ENCODE data around the gene LRRC27.
"Not testable (repeated sequence)": the region's sequence is repeated elsewhere in the genome, so short reads cannot be mapped to it uniquely, and the experiment has no call there.

The LRRC27 gene

DNA sequence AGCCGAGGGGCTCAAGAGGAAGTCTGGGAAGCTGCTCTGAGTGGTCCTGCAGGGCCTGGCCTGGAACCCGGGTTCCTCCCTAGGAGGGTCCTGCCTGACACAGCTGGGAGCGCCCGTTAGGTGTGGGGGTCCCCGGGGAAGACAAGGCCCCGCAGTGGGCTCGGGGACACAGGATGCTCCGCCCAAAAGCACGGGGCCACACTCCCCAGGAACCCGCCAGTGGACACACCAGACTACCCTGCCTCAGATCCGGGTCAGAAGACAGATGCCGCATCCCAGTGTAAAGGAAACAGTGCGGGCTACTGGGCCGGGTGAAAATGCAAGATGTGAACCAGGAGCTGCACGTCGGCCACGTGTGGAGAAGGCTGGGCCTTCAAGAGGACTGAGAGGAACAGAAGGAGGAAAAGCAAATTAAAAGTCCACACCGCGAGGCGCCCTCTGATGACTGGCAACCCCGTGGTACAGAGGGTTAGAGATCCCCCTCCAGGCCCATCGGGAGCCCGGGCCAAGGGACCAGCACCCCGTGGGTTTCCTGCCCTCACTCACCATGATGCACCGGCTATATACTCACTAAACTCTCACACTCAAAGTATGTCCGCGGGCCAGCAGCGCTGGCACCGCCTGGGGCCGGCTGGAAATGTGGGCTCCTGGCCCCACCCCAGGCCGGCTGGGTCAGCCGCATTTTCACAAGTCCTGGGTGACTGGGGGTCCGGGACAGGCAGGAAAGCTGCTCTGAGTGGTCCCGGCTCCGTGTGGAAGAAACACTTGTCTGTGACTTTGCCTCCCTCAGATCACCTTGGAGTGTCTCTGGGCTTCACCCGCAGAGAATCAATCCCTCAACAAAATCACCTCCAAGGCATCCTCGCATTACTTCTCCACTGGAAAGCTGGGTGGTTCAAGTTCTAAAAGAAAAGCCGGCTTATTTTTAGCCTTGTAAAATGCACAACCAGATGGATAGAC is 30.3 kb upstream of the LRRC27 start:
- DNase-seq = no peak

DNA sequence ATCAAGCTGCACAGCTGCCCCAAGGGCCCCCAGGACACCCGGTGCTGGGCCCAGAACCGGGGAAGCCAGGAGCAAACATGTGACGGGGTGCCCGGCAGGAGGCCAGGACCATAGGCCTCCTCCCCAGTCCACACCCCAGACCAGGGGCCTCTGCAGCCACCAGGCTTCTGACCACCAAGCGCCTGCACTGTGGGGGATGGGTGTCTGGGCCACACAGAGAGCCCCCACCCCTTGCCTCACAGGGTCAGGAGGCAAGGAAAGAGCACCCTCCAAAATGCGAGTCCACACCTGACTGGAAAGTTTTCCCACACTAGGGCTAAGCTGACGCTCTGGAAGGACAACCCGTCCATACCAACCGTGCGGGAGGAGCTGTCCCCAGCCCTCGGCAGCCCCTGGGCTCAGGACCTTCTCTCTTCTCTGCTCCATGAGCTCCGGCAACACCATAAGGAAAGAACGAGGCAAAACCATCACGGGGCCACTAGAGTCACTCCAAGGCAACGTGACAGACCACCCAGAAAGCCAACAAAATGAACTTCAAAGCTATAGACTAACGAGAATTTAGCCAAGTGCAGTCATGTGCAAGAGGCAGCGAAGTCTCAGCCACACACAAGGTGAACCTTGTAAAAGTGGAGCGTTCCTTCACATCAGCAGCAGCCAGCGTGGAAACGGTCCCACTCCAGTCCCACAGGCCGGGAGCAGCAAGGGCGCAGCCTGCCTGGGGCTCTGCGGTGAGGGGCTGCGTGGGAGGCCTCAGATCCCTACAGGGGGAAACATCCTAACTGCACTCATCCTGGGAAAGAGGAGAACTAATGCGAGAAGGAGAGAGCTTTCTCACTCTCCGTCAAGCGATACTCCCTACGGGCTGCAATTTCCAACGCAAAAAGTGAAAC is 29.3 kb upstream of the LRRC27 start:
- DNase-seq = no peak

DNA sequence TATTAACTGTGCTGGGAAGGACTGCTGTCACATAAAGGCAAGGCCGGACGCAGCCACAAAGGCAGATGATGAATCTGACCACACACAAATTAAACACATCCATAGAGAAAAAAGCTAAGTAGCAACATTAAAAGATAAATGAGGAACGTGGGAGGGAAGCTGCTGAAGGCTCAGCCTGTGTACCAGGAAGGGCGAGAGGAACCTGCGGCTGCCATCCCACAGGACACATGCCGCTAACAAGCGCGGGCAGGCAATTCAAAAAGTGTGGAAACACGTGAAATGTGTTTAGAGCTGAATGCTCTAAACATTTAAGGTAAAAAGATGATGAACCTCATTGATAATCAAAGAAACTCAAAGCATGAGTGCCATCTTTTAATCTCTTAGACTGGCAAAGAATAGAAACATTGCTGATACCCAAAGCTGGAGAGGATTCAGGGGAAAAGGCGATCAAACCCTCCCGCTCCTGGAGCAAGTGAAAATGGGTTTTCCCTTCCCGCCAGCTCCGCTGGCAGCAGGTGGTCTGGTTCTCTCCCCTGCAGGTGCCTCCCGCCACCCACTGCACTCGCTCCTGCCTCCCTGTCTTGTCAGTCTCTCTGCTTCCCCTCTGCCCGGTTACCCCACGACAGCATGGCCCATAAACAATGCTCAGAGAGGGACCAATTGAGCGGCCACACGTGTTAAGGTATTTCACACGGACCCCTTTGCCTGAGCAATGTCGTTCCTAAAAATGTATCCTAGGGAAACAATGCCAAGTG is 28.5 kb upstream of the LRRC27 start:
- no peak for DNase-seq

DNA sequence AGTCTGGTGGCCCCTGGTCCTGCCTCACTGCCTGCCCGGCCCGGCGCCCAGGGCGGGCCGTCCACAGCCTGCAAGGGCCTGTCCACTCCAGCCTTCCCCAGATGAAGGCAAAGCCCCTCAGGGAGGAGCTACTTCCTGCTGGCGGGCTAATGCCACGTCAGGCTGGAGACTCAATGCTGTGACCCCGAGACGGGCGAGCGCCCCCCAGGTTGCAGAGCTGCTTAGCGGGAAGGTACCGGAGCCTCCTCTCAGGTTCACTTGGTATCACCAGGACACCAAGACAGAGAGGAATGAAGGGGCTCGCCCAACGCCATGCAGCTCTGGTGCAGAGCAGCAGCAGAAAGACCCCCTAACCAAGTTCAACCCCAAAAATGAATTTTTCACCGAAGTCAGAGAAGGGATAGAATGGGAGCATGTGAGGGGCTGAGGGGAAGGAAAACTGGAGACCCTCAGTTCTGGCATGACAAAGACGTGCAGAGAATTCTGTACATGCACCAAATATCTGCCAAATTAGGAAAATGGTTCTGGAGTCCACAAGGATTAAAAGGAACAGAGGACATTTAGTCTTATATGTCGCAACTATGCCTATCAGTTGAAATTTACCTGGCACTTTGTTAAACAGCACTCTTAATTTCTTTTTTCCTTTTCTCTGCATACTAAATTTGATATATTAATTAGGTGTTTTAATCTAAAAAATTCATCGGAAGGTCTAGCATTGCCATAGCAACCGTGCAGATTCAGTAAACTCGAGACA is 27.1 kb upstream of the LRRC27 start:
- no peak for DNase-seq

DNA sequence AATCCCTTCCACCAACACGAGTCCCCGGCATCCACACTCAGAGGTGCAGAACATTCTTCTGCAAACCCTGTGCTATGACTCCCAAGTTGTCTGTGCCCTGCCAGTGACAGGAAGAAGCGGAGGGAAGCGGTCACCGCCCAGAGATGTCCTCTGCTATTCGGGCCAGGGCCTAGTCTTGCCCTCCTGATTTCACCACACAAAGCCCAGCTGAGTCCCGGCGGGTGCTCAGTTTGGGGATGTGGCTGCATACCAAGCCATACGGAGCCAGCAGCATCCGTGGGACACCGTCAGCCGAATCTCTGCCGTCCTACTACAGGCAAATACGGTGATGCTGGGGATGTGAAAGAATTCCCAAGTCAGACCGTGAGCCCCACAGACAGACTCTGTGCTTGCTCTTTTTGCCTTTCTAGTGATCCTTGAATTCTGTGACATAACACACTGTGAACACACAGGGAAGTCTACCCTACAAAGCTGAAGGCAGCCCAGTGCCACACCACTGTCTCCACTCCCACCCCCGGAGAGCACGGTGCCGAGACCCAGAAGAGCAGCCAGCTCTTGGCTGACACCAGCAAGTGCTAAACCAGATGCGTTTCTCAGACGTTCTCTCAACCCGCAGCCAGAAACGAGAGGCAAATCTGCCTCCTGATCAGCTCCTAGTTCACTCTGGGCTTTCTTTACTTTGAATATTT is 26.2 kb upstream of the LRRC27 start:
- no peak for DNase-seq

DNA sequence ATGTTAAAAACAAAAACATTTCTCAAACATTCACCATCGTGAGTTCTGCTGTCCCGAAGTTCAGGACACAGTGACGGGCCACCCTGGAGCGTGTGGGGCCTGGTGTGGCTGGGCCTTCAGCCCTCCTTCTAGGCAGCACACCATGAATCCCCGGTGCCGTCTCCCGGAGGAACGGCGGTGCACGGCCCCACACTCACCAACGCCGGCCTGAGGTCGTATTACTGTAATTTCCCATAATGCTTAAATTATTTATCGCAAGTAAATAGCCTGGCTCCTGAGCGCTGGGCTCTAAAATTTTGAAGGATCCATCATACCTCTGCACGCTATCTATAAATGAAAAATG is 25.7 kb upstream of the LRRC27 start:
- DNase-seq = no peak

DNA sequence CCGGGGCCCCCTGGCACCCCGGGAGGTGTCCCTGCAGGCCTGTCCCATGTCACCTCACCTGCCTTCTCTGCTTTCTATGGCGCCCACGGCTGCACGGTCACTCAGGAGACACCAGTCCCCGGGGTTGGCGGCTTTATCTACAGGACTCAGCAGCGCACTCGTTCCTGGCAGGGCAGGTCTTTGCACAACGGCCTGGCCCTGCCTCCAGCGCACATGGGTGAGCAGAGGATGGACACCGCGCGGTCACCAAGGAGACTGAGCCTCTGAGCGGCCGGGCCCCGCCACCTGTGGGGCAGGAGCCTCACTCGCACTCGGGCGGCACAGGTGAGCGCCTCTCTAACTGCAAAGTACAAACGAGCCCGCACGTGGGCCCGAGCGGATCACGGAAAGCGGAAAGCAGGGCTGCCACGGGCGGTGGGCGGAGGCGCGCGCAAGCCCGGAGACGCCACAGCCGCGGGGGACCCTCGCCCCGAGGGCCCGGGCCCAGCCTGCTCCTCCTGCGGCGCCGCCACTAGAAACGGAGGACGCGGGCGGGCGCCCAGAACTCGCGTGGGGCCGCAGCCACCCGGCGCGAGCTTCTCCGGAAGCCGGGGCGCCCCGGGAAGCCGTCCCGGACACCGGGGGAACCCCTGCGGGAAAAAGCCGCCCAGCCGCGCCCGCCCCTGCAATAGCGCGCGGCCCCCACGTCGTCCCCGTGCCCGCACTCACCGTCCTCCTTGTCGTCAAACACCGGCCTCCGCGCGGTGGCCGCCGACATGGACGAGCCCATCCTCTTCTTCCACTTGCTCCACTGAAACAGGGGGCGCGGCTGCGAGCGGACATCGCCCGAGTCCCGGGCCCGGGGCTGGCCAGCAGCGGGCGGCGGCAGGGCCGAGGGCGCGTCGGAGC is 24.9 kb upstream of the LRRC27 start:
- peak in 5 of 6 experiments; percentile 18 to 56 (median 53) for DNase-seq

DNA sequence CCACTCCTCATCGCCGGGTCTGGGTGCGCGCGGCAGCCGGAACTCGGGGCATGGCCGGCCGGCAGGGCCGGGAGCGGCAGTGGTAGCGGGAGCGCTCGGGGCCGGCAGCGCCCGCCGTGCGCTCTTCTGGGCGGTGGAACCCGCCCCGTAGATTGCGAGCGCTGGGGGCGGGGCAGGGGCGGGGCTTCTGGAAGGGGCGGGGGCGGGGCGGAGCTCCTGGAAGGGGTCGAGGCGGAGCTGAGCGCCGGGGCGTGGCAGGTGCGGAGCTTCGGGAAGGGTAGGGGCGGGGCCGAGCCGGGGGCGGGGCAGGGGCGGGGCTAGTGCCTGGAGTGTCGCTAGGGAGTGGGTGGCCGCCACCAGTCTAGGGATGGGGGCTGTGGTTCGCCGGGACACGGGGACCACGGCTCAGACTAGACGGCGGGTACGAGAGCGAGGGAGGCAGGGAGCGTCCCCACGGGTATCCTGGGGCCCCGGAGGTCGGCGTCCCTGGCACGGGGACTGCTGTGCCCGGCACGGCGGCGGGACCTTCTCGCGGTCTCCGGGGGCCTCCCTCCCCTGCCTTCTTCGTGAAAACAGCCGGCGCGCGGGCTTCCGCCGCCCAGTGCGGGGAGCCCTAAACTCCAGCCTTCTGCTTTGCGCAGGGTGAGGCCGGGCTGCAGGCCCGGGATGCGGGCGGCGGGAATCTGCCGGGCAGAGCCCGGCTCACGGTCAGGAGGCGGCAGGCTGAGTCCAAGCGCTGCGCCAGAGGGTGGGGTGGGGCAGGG is 24.0 kb upstream of the LRRC27 start, which contains the start of gene STK32C:
Gene STK32C, minus strand, starts transcription at position 128 of the 764 bp plus-strand sequence. Its CDS starts 117 bp downstream, at position 11.
- DNase-seq = peak; percentile 87 to 96 (median 94)

DNA sequence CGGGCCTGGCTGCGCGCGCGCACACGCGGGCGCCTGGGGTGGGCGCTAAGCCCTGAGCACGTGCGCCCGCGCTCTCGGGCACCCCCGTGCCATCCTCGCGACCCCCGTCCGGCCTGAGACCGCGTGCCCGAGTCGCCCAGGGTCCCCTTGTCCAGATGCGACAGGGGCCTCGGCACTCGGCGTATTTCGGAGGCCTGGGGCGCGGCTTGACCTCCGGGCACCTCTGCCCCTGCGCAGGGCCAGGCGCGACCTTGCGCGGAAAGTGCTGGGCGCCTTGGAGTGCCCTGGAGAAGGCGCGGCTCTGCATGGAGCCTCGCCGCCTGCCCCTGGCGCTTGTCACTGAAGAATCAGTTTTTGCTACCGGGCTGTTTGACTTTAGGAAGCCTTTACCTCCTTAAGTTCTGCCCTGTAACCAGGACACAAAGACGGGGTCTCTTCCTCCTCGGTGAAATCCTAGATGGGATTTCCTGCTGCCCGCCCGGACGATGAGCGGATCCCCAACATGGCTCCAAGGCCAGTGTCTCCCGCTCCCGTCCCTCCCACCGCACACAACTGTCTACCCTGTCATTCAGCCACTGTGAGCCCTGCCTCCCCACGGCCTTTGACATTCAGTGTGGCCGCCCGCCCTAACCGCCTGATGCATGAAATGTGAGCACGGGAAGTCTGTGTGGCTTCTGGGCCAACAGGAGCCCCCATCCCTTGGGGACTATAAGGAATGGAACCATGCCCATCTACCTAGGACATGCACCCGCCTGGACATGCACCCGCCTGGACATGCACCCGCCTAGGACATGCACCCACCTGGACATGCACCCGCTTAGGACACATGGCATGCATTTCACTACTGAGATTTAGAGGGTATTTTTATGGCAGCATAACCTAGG is 23.2 kb upstream of the LRRC27 start:
- peak in 1 of 6 experiments; percentile 49 for DNase-seq

DNA sequence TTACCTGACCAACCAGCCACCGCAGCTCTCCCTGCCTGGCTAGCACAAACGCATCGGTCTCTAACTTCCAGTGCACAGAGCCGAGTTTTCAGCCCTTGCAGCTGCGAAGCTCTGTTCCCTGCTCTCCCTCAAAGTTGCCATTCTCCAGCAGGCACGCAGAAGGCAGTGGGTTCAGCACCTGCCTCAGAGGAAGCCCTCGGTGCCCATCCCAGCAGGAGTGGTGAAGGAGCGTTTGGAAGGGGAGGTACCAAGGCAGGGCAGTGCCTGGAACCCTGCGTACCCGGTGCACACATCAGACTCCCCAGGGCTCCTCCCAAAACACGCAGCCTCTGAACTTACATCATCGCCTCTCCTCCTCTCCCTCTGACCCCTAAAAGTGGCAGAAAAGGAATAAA is 22.5 kb upstream of the LRRC27 start:
- no peak for DNase-seq

DNA sequence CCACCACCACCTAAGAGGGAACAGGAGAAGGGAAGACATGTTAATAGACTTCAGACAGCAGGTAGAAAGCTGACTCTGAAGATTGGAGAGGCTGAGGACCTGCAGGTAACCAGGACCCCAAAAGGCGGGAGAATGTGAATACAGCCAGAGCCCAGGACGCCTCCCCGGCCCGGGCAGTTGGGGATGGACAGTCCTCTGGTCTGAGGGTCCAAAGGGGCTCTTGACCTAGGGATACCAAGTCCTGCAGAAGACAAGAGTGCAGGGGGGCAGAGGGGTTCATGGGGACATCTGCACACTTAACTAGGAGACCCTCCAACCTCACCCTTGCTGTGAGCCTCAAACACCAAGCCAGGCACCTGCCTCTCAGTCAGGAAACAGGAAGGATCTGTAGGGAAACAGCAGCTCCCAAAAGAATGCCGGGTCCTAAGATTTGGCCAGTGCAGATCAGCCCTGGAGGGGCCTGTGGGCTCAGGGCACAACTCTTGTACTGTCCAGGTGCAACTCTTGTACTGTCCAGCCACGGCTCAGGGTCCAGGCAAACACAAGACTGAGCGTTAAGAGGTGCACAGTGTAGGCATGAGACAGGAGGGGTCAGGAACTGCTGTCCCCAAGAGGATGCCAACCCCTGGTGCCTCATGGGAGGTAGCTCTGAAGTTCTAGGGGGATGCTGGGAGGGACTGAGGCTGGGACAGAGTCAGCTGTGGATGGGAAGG is 22.0 kb upstream of the LRRC27 start:
- DNase-seq = no peak

DNA sequence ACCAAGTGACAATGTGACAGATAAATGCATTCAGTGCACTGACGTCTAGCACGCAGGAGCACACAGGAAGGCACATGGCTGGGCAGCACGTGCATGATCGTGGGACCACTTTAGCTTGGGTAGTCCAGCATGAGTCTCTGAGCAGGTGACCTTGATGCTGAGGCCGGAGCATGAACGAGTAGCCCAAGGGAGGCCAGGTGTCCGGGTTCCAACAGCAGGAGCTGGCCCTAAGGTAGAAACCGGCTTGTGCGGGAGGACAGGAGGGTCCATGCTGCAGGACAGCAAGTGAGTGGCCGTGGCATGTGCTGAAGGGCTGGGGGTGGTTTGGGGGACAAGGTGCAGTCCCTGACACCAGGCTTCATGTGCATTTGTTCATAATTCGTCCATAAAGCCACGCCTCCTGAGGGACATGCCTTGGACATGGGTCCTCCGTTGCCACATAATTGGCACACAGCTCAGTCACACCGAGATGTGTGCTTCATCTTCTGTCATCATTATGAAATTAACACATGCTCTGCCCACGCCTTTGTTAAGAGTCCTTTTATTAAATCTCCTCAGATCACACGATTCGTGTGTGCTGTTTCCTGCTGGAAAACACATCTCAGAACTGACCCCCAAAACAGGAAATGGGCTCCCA is 21.2 kb upstream of the LRRC27 start:
- DNase-seq = no peak

DNA sequence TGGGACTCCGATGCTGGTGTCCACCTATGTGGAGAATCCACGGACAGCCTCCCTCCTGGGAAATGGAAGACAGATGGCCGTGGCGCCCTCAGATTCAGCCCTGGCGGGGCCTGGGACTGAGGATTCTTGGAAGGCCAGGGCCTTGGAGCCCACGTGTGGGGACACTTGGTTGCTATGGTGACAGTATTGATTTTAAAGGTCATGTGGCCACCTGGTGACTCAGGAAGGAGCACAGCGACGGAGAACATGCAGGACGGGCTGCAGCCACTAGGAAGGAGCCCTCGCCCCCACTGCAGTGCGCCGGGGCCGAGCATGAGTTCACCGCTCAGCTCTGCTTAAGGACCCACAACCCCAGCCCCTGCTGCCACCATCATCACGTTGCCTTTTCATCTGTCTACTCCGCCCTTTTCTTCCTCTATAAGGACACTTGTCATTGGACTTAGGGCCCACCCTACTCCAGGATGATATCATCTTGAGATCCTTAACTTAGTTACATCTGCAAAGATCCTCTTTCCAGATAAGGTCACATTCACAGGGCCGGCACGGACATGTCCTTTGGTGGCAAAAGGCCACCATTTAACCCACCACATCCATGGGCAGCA is 20.6 kb upstream of the LRRC27 start:
- DNase-seq = no peak

DNA sequence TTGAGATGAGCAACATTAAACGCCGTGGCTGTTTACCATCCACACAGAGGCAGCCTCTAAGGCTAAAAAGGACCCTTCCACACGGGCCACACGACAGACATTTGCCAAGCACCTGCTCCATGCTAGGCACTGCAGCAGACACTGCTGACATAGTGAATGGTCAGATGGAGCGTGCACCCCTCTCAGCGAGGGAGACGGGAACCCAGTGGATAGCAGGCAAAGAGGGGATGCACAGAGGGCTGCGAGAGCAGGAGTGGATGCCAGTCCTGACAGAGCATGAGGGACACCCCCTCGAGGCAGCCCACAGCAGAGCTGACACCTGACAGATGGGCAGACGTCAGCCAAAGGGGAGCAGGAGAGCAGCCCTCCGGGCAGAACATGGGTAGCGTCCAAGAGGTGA is 18.7 kb upstream of the LRRC27 start:
- DNase-seq = no peak

DNA sequence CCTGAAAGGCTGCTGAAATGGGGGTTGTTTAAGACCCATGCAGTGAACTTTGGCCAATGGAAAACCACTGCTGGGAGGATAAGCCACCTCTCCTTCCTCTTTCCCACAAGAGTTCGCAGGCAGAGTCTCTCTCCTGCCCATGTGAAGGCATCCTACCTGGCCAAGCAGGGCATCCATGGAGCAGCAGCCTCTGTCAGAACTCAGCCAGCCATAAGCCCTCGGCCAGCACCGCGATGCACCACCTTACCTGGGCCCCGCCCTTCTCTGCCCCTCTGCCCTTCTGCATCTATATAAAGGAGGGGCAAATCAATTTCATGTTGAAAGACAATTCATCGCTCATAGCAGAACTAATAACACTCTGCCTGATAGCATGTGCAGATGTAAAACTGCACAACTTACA is 18.1 kb upstream of the LRRC27 start:
- DNase-seq = no peak

DNA sequence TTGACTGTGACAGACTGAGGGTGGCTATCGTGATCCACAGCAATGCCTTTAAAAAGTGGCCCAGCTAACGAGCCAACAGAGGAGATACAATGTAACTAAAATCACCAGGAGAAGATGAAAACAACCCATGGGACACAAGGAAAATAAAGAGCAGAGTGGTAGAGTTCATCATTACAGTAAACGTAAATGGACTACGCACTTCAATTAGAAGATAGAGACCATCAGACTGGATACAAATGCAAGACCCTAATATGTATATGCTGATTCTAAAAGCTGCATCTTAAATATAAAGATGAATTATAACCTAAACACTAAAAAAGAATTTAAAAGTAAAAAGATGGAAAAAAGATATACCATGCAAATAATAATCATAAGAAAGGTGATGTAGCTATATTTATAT is 17.7 kb upstream of the LRRC27 start:
- no peak for DNase-seq

DNA sequence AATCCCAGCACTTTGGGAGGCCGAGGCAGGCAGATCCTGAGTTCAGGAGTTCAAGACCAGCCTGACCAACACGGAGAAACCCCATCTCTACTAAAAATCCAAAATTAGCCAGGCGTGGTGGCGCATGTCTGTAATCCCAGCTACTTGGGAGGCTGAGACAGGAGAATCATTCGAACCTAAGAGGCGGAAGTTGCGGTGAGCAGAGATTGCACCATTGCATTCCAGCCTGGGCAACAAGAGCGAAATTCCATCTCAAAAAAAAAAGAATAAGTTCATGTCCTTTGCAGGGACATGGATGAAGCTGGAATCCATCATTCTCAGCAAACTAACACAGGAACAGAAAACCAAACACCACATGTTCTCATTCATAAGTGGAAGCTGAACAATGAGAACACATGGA is 17.1 kb upstream of the LRRC27 start:
- not testable (repeated sequence) for DNase-seq
